AML-193 (cell line): ENCODE data around the gene CPLANE2.
"Not testable (repeated sequence)": the region's sequence is repeated elsewhere in the genome, so short reads cannot be mapped to it uniquely, and the experiment has no call there.

Experiments
- DNase-seq, 2 experiments: peaks; one replicate each; lab custom pipeline; 2025; lab: John Stamatoyannopoulos, UW

Gene CPLANE2

DNA sequence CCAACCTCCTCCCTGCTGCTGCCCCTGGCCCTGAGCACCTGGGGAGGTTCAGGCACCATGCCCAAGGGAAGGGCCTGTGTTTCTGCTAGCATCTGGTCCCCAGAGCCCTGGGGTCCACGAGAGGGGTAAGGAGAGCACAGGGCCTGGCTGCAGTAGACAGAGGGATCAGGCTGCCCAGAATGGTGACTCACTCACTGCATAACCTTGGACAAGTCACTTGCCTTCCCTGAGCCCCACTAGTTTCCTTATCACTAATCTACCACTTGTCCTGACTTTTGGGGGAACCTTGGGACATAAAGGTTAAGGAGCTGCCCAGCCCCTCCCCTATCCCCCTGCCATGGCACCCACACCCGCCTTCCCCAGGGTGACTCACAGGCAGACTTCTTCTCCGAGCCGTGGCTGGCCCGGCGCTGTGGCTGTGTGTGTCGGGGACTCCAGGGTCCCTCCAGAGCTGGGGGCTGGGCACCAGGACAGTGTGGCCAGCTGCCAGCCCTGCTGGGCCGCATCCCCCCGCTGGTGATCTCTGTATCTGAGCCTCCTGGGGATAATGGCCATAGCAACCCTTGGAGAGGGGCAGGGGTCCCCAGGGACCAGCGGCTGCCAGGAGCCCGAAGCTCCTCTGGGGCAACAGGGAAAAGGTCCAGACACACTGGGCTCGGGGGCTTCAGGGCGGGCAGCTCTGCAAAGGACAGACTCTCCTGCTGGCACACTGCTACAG is 28.6 kb downstream of the CPLANE2 start:
- no peak for DNase-seq

DNA sequence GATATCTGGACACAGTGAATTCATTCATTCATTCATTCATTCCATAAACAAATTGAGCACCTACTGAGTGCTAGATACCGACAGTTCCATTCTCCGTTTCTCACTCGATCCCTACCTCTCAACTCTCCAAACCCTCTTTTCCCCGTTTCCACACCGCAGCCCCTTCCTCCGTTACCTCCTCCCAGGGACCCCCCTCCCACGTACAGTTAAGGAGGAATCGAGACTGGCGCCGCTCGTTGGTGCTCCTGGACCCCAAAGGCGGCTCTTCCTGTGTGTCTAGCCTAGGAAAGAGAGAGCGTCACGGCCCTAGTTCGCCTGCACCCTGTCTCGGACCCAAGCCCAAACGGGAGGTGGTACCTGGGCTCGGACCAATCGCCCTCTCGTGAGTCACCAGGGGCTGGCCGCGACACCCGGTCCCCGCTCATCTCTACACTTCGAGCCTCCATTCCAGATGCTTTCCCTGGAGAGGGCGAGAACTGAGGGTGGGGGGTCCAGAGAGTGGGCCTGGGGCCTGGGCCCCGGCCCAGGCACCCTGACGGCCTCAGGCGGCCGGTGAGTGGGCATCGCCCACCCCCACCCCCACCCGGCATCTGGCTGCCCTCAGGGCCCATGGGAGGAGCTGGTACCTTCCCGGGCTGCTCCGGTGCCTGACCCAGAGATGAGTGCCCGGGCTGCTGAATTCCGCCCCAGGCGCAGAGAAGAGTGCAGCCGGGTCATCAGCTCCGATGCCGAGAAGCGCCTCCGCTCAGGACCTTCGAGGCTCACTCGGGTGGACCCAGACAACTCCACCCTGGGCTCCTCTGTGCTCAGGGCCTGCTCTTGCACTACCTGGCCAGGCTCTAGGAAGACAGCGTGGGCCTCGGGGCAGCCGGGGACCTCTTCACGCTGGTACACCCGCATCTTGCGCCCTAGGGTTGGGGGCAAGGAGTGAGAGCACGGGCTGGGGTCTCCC is 29.4 kb downstream of the CPLANE2 start:
- DNase-seq = no peak

DNA sequence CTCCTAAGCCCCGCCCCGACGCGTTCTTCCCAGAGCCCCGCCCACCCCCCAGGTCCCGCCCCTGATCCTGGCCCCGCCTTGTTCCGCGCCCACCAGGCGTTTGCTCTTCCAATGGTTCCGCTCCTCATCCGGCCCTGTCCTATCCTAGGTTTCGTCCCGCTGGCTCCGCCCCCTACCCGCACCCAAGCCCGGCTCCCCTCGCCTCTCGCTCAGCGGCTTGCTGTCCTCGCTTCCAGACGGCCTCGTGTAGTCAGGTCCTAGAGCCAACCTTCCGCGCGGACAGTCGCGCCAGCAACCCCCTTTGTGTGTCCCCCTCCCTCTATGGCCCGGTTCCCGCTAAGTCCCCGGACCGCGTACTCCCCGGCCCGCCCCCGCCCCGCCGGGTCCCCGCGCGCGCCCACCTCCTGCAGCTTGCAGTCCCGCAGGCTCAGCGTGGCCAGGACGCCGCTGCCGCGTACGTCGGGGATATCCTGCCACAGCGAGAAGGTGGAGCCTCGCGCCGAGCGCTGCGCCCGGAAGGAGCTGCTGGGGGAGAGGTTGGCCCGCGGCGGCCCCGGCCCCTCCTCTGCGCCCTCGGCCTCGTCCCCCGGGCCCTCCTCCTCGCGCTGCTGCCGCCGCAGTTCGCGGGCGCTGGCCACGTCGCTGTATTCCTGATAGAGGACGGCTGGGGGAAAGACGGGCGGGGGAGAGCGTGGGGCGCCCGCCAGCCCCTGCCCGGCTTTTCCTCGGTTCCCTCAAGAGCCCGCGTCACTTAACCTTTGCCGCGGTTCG is 30.3 kb downstream of the CPLANE2 start:
- peak; percentile 95 to 96 for DNase-seq

DNA sequence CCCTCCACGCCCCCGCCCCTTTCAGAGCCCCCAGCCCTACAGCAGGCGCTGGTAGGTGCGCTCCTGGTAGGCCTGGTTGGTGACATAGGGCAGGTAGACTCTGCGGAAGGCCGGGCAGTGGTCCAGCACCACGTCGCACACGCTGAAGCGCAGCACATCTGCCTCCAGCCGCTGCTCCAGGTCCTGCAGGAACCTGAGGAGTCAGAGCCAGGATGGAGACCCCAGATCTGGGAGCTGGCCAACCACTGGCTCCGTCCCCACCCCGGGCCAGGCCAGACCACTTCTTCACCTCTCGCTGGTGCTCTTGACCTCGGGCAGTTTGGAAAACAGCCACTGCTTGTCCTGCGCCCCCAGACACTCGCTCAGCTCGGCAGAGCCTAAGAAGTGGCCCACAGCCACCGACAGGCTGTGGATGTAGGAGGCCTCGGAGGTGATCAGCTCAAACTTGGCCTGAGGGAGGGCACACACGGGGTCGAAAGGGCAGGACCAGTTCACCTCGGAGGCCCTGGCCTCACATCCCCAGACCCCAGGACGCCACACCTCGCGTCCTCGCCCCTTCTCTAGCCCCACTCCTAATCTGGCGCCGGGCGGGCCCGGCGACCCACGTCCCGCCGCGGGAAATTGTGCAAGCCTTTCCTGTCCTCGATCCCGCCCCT is 31.0 kb downstream of the CPLANE2 start:
- DNase-seq = no peak

DNA sequence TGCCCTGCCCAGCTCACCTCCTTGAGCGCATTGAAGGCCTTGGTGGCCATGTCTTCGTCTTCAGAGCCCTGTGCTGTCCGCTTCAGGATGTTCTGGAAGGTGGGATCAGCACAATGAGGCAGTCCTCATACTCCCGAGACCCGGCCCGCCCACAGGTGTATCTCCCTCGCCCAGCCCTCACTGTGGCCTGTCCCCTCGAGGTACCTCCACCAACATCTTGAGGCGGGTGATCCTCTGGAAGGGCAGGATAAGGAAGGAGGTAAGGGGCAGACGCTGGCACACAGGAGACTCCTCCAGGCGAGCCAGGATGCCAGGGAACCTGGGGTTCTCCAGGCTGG is 31.7 kb downstream of the CPLANE2 start:
- no peak for DNase-seq

DNA sequence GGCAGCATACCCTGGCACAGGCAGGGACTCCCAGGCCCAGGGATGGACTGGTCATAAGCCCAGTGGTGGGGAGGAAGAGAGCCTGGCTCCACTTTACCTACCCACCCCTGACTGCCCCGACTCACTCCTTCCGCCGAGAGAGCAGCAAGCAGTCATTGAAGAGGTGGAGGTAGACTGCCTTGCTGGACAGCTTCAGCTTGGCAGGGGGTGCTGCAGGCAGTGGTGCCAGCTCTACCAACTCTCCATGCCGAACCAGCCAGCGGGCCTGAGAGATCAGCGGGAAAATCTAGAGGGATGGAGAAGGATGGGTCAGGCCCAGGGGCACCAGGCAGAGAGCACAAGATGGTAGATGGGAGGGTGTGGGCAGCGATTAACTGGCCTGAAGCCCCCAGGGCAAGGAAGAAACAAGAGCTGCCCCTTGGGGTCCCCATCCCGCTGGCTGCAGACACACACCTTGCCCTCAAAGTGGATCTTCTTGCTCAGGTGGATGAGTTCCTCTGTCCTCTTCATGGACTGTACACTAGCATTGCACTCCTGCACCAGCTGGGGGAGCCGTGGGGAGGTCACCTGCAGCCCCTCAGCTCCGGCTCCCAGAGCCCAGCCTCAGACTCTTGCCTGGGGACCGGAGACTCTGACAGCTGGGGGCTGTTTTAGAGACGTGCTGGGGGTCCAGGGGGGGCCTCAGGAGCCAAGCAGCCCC is 32.2 kb downstream of the CPLANE2 start:
- DNase-seq = peak in 1 of 2 experiments; percentile 19

DNA sequence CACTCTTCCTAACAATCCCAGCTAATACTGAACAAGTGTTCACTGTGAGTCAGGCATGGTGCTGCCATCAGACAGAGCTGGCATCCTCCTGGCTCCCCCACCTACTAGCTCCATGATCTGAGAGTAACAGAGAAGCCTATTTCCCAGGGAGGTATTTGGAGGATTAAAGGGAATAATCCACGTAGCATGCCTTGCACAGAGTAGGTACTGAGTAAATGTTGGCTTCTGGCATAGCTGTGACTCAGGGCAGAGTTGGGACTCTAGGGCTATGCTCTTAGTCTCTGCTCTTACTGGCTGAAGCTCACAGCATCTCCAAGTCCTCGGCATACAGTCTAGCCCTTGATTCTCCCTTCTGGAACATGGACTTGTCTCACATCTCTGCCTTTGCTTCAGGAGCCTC is 32.8 kb downstream of the CPLANE2 start:
- DNase-seq = no peak

DNA sequence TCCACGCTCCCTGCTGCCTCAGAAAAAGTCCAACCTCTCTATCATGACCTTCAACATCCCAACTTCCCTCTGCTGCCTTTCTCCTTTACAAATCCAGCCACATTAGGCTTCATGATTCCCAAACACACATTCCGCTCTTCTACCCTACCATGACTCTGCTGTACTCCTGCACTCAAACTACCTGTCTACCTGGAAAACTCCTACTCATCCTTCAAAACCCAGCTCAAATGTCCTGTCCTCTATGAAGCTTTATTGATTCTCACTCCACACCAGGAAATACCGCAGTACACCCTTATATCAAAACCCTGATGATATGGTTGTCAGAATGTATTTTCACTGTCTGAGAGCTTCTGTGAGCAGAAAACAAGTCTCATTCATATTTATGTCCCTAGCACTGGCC is 33.4 kb downstream of the CPLANE2 start:
- DNase-seq = no peak

DNA sequence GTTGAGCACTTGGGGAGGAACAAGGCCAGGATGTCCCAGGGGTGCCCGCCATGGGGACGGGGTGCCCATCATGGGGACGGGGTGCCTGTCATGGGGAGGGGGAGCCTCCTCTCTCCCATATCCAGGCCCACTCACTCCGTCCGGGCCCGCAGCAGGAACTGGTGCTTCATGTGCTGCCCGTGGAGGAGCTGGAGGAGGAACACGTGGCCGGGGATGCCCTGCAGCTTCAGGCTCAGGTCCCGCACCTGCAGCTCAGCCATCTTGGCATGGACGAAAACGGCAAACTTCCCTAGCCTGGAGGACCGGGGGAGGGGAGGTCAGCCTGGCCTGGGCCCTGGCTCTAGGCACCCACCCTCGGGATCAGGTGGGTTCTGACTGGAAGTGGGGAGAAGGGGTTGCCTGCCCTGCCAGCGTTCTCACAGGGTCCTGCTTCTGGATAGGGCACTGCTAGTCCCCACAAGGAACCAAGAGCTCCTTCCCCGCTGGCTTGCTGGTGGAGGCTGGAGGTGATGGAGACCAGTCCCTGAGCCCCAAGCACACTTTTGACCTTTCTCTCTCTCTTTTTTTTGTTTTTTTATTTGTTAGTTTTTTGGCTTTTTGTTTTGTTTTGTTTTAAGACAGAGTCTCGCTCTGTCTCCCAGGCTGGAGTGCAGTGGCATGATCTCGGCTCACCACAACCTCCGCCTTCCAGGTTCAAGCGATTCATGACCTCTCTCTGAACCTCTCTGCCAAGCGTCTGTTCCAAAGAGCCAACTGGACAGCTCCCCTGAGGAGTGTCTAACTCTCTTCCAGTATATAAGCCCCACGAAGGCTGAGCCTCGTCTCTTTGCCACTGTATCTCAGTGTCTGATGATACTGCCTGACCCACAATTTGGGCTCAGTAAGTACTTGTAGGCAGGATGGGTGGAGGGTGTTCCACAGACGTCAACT is 34.4 kb downstream of the CPLANE2 start:
- DNase-seq = no peak

DNA sequence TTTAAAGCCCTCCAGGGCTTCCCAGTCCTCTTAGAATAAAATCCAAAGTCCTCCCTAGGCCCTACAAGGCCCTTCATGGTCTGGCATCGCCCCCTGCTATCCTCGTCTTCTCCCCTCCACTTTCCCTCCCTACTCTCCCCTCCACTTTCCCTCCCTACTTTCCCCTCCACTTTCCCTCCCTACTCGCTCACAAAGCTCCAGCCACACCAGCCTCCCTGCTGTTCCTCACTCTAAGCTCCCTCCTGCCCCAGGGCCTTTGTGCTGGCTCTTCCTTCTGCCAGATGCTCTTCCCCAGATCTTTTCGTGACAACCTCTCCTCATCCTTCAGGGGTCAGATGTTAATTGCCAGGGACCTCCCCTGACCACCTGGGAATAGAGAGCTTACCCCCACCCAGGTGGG is 37.3 kb downstream of the CPLANE2 start:
- DNase-seq = no peak

DNA sequence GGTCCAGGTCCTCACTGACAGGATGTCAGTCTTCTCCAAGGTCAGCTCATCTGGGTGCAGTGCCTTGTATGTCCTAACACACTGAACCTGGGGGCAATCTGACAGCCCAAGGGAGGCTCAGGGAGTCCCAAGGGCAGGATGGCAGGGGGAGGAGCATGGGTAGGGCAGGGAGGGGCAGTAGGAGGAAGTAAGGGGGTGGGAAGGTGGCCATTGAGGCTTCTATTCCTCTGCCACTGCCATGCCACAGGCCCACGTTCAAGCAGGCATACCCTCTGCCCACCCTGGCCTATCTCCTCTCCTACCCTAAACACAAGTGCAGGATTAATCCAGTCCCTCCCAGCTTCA is 37.9 kb downstream of the CPLANE2 start:
- no peak for DNase-seq

DNA sequence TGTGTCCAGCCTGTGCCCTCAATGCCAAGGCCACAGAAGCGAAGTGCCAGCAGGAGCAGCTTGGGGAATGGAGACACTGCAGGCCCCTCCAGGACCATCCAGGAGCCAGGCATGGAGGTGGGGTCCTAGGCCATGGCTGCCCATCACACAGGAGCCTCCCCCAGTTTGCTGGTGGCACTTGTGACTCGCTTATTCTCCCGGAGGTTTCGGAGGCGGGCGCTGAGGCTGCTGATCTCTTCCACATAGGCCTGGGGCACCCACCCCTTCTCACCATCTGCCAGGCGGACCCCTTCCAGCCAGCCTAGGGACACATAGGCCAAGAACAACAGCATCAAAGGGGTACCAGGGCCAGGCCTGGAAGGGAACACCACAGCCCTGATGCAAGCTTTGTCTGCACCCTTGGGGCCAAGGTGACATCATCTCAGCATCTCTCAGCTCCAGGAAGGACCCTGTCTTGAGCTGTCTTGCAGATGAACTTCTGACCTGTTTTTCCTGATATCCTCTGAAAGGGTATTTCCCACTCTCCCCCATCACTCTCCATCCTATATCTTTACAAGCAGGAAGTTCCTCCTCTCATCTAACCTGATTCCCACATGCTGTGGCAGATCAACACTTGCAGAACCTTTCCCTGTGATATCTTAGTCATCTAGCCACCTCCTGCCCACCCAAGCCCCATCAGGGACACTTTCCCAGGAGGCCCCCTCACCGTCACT is 38.4 kb downstream of the CPLANE2 start:
- no peak for DNase-seq

DNA sequence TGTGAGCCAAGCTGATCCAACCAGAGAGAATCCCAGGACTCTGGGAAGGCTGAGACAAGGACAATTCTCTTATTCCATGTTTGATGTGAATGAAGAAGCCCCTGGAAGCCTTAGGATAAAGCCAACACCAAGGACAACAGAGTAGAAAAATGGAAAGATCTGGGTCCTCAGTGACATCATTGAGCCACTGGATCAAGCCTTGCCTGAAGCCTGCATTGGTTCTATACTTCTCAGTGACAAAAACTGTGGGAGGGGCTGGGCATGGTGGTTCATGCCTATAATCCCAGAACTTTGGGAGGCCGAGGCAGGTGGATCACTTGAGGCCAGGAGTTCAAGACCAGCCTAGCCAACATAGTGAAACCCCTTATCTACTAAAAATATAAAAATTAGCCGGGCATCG is 40.1 kb downstream of the CPLANE2 start:
- DNase-seq = no peak

DNA sequence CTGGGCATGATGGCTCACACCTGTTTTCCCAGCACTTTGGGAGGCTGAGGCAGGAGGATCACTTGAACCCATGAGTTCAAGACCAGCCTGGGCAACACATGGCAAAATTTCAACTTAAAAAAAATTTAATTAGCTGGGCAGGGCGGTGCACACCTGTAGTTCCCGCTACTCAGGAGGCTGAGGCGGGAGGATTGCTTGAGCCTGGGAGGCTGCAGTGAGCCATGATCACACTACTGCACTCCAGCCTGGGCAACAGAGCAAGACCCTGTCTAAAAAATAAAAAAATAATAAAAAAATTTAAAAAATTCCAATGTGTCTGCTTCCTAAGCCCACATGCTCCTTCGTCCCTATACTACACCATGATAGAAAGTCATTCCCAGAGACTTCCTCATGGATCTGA is 40.8 kb downstream of the CPLANE2 start:
- not testable (repeated sequence) for DNase-seq

DNA sequence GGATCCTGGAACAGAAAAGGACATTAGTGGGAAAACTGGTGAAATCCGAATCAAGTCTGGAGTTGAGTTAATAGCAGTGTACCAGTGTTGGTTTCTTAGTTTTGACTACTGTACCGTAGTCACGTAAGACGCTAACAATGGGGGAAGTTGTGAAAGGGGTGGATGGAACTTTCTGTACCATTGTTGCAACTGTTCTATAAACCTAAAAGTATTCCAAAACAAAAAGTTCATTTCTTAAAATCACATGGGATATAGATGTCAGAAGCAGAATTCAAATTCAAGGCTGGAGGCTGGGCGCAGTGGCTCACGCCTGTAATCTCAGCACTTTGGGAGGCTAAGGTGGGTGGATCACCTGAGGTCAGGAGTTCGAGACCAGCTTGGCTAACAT is 41.5 kb downstream of the CPLANE2 start:
- DNase-seq = no peak

DNA sequence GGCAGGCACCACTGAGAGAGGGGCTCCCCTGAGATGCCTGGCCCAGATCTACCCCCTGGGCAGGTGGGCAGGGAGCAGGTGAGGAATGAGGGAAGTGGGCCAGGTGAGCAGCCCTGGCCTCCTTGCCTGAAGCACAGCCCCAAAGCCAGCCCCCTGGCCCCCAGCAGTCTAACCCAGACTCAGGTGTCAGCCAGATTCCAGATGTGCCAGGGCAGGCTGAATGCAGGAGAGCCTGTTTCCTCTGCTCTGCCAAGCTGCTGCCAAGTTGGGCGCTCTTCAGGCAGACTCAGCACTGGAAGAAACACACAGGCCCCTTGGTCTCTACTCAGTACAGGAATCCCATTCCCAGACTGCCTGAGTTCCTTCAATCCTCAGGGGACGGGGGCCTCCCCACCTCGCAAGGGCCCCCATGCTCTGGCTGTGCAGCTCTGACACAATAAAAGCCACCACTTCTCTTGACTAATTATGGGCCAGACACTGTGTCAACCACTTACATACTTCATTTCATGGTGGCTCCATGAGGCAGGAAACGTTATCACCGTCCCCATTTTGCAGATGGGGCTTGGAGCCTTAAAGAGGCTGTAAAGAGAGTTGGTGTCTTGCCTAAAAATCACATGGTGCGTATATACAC is 45.0 kb downstream of the CPLANE2 start:
- no peak for DNase-seq

DNA sequence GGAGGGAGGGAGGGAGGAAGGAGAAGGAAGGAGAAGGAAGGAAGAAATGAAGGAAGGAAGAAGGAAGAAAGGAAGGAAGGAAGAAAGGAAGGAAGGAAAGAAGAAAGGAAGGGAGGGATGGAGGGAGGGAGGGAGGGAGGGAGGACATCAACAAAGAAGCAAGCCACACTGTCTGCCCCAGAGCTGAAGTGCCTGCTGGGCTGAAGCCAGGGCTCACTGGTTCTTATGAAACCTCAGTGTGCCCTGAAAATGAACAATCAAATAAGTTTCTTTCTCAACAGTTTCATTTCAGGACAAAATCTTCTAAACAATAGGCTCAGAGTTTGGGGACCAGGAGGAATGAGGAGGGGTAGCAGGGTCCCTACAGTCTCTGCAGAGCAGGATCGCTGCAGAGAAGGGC is 45.7 kb downstream of the CPLANE2 start:
- DNase-seq = no peak

DNA sequence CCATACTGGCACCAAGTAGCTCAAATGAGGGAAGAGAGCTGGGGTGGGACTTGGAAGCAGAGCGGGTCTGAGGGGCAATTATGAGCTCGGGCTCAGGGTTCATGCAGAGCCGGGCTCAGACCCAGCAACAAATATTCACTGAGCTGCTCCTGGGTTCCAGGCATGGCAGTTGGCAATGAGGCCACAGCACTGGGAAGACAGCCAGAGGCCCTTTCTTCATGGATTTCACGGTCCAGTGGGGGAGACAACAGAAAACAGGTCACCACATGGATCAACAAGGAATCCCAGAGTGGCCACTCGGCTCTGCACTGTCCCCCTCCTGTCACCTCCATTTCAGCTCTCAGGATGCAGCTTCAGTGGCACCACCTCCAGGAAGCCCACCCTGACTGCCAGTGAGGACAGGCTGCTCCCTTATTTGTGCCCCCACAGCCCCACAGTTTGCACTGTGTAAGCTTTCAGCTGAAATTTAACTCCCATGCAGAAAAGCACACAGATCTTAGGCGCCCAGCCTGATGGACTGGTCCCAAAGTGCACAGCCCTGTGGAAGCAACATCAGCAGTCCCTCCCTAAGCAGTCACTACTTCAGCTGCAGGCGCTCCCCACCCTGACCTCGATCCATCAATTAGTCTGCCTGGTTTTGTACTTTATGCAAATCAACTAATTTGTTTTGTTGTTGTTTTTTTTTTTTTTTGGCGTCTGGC is 46.9 kb downstream of the CPLANE2 start:
- no peak for DNase-seq

DNA sequence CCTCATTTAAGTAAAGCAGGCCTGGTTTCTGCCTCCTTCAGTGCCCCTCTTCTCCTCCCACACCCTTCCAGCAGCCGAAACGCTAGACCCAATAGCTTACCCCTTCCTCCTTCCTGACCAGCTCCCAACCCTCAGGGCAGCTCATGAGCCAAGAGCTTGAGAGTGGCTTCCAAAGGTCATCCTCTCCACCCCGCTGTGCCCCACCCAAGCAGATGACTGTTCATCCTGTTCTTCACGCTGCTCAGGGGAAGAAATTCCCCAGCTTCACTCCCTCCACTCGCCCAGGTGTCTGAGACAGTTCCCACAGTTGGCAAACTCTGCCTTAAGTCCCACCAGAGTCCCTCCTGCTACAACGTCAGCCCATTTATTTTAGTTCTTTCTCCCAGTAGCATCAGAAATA is 48.0 kb downstream of the CPLANE2 start:
- DNase-seq = no peak
